T-helper 1 cell treated with Interleukin-12 subunit alpha and Interleukin-12 subunit beta and Interleukin-4 antibody, amounts not matched to agents 30 μg/mL and 1 μg/mL, for 36 hours (primary cell): ENCODE measurements around the gene TTLL5.
A peak's percentile ranks its signal among the peaks of the same experiment; 100 is the strongest.

ENCODE experiments used
- H3K27ac Mint-ChIP-seq: one replicate; pipeline ENCODE4 v1.8.0; 2021; ENCODE audit warnings: mild to moderate bottlenecking, mixed read lengths
- H3K27me3 Mint-ChIP-seq: one replicate; pipeline ENCODE4 v1.8.0; 2021; ENCODE audit warnings: low read depth, mixed read lengths
- H3K36me3 Mint-ChIP-seq: one replicate; pipeline ENCODE4 v1.8.0; 2021; ENCODE audit warnings: low read depth, mixed read lengths
- H3K4me1 Mint-ChIP-seq: one replicate; pipeline ENCODE4 v1.8.0; 2021; ENCODE audit warnings: low read depth, mixed read lengths
- H3K4me3 Mint-ChIP-seq: one replicate; pipeline ENCODE4 v1.8.0; 2021; ENCODE audit warnings: mild to moderate bottlenecking, moderate library complexity, mixed read lengths
- H3K9me3 Mint-ChIP-seq: one replicate; pipeline ENCODE4 v1.8.0; 2021; ENCODE audit warnings: mixed read lengths

TTLL5 gene

DNA sequence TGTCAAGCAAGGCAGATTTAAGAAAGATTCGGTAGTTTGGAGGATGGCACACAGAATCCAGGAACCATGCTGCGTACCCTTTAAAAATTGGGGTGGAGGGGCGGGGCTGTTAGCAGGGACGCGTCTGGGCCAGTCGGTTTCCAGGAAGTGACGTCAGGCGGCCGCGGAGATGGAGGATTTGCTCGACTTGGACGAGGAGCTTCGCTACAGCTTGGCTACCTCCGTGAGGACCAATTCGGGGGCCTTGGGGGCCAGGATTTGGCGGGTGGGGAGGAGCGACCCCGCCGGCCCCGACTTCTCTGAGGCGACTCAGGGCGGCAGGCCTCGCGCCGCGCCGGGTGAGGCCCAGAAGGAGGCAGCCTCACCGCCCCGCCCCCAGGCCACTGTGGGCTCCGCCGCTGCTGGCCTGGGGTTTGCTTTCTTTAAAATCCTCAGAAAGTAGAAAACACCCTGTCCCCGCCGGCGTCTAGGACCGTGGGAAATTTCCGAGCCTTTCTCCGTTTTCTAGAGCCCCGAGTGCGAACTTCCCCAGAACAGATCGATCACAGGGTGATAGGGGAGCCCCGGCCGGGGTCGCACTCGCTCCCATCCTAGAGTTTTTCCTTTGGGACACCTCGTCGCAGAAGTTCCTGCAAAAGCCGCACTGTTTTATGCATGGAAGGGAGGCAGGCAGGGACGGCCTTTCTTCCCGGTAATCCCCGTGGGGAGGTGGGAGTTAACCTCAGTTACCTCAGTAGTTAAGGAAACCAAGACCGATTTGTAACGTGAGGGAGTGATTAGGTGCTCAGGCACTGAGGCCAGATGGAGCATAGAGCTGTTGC, 324.8 kb downstream of the TTLL5 start, which contains the start of gene IFT43:
Gene IFT43, plus strand, starts transcription at position 146 of the 821 bp plus-strand sequence. Its CDS starts 24 bp downstream, at position 170.
- peak within 1 kb of the TSS; percentile 83 for H3K27ac Mint-ChIP-seq
- H3K36me3 Mint-ChIP-seq: no peaks in the 10 kb centered on the region
- H3K4me1 Mint-ChIP-seq: peaks cover 24% of the 10 kb centered on the region
- peak within 1 kb of the TSS; percentile 90 for H3K4me3 Mint-ChIP-seq
- H3K27me3 Mint-ChIP-seq: peaks cover 20% of the 10 kb centered on the region
- no peaks in the 10 kb centered on the region for H3K9me3 Mint-ChIP-seq

DNA sequence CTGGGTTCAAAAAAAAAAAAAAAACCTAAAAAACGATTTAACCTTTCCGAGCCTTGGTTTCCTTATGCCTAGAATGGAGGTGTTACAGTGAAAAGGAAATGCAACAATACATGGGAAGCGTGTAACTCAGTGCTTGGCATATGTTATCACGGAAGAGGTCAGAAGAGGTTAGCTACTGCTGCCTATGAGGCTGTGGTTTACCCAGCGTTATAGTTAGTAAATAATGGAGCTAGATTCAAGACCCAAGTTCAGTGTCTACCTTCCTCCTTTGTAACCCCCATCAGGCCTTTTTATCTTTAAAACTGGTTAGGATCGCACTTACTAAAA, 325.4 kb downstream of the TTLL5 start:
- Mint-ChIP-seq H3K9me3 (no peaks in the 10 kb centered on the region), H3K27ac (peak overlapping the region; percentile 15), H3K4me1 (peaks cover 20% of the 10 kb centered on the region), H3K36me3 (no peaks in the 10 kb centered on the region), H3K4me3 (peak overlapping the region; percentile 90), H3K27me3 (peaks cover 20% of the 10 kb centered on the region)

DNA sequence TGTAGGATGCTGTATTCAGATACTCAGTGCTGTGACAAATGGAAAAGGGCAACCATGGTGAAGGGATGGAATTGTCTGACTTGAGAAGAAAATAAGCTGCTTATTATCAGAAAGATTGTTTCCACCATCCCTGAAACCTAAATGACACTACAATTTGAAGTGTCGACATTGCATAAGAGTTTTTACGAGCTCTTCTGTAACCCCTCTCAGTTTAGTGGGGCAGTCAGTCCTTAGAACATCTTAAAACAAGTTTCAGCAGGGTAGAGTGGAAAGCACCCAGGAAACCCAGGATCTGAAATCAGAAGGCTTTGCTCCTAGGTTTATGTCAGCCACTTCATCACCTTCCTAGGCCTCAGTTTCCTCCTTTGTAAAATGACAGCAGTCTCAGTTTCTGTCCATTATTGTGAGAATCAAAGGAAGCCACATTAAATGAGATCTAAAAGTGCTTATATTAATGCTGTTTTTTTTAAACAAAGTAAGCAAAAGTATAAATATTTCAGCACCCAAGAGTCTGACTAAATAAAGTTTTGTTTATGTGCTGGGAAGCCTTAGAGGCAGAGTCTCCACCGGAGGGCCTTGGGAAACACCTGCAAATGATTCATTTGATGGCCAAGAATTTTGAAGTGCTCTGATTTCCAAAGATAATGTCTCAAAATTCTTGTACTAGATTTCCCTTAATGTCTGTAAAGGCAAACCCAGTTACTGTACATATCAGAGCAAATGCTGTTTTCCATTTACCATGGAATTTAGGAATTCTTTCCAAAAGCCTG, 326.3 kb downstream of the TTLL5 start:
- no peaks in the 10 kb centered on the region for H3K9me3 Mint-ChIP-seq
- H3K36me3 Mint-ChIP-seq: no peaks in the 10 kb centered on the region
- H3K27me3 Mint-ChIP-seq: peaks cover 20% of the 10 kb centered on the region
- no peak overlapping the region for H3K27ac Mint-ChIP-seq
- no peak overlapping the region for H3K4me3 Mint-ChIP-seq
- peaks cover 14% of the 10 kb centered on the region for H3K4me1 Mint-ChIP-seq

DNA sequence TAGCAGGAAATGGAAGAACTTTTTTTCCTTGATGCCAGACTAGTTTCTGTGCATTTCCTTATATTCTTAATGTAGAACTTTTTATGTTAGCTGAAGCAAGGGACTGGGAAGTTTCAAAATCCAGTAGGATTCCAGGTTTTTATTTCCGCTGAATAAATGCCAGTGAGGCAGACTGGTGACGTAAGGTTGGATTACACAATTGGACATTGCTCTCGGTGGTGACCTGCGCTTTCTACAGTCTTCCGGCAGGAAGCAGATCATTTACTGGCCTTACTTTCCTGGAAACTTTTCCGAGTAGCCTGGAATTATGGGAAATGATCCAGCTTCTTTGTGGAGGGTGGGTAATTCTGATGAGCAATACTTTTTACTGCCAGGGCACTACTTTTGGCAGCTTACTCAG, 328.1 kb downstream of the TTLL5 start:
- Mint-ChIP-seq H3K27me3 (peaks cover 7% of the 10 kb centered on the region), H3K27ac (no peak overlapping the region), H3K4me3 (no peak overlapping the region), H3K4me1 (peaks cover 14% of the 10 kb centered on the region), H3K9me3 (no peaks in the 10 kb centered on the region), H3K36me3 (no peaks in the 10 kb centered on the region)

DNA sequence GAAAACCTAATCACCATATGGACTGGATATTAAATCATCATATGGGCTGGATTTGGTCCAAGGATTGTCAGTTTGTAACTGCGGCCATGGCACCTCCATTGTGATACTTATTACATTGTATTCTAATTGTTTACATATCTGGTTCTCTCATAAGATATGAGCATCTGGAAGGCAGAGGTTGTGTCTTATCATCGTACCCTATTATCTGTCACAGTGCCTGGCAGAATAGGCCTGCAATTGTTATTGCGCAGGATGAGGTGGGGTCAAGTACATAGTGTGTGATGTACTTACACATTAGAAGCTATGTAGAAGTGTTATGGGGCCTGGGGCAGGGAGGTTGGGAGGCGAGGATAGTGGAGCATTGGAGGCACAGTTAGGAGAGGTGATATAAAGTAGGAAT, 329.3 kb downstream of the TTLL5 start:
- no peaks in the 10 kb centered on the region for H3K9me3 Mint-ChIP-seq
- peaks cover 13% of the 10 kb centered on the region for H3K4me1 Mint-ChIP-seq
- H3K4me3 Mint-ChIP-seq: no peak overlapping the region
- H3K27me3 Mint-ChIP-seq: no peaks in the 10 kb centered on the region
- H3K27ac Mint-ChIP-seq: no peak overlapping the region
- no peaks in the 10 kb centered on the region for H3K36me3 Mint-ChIP-seq

DNA sequence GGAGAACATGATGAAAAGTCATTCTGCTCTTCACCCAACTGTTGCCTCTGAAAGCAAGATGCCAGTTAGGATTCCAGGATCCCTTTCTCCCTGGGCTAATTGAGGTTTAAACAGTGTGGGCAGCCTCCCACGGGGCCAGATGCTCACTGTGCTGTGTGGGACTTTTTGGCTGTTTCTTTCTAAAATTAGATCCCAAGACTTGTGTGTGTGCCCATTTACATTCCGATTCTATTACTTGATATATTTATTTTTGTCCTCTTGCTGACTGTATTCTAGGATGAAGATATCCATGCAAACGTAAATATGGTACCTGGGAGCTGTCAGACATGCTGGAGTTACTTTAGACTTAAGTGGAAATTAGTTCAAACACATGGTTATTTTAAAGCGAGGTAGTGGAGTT, 330.7 kb downstream of the TTLL5 start:
- Mint-ChIP-seq H3K36me3 (no peaks in the 10 kb centered on the region), H3K4me1 (peaks cover 3% of the 10 kb centered on the region), H3K4me3 (no peak overlapping the region), H3K27me3 (no peaks in the 10 kb centered on the region), H3K27ac (no peak overlapping the region), H3K9me3 (no peaks in the 10 kb centered on the region)

DNA sequence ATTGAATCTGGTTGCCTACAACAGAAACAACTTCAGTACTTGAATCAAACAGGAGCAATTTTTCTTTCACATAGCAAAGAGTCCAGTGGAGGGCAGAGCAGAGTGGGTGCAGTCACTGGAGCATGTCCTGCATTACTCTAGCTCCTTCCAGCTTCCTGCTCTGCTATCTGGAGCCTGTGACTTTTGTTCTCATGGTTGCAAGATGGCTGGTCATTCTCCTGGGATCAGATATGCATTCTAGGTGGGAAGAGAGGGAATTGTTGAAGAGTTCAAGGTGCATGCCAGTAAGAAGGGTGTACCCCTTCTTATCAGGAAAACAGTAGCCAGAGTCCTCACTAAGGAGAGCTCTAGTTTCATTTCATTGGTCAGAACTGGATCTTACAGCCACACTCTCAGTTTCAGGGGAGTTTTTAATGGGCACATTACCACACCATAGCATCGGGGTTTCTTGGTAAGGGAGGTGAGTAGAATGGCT, 332.6 kb downstream of the TTLL5 start:
- Mint-ChIP-seq H3K4me1 (no peaks in the 10 kb centered on the region), H3K9me3 (no peaks in the 10 kb centered on the region), H3K4me3 (no peak overlapping the region), H3K36me3 (no peaks in the 10 kb centered on the region), H3K27me3 (no peaks in the 10 kb centered on the region), H3K27ac (no peak overlapping the region)

DNA sequence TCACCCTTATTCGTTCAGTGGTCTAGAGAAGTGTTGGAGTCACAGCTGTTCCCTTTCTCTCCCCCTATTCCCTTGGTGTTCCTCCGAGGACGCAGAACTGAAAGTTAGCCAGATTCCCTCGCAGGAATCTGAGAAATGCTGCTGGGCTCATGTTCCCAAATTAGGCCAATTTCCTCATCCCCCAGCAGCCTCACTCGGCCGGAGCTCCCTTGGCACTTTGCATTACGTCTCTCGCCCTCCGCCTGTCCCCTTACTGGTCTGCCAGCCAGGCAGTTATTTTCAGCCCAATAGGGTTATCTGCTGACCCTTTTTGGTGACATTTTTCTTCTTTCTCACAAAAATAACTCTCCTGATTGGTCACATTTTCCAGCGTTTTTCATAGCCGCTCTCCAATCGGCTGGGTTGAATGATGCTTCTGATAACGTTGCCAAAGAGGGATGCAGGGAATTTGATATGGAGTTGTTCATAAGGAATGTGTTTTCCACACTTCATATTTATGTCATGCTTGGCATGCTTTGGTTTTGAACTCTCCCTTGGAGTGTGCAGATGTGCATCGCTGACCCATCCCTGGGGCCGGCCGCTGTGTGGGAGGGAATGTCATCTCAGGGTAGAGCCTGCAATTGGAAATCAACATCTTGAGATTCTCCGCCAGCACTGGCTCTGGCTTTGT, 334.5 kb downstream of the TTLL5 start:
- H3K27me3 Mint-ChIP-seq: no peaks in the 10 kb centered on the region

DNA sequence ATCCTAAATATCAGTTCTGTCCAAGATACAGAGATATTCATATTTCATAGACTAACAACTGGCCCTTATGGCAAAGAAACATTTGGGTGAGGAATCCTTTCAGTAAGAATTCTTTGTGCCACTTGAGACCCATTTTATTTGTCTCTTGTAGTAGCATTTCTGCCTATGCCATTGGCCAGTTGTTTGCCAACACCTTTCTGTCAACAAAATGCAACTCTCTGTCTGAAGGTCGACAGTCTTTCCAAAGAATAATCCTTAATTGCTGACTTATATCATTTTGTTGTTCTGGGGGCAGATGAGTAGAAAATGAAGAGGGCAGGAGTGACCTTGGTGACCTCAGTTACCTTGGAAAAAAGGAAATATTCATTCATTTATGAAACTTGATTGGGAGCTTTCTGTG, 335.4 kb downstream of the TTLL5 start:
- Mint-ChIP-seq H3K27ac (no peak overlapping the region), H3K36me3 (no peaks in the 10 kb centered on the region), H3K27me3 (no peaks in the 10 kb centered on the region), H3K4me1 (no peaks in the 10 kb centered on the region), H3K4me3 (no peak overlapping the region), H3K9me3 (no peaks in the 10 kb centered on the region)

More for the DNA sequence above, 334.5 kb downstream of the TTLL5 start:
- Mint-ChIP-seq H3K9me3 (no peaks in the 10 kb centered on the region), H3K27ac (no peak overlapping the region), H3K4me3 (no peak overlapping the region), H3K4me1 (no peaks in the 10 kb centered on the region), H3K36me3 (no peaks in the 10 kb centered on the region)

DNA sequence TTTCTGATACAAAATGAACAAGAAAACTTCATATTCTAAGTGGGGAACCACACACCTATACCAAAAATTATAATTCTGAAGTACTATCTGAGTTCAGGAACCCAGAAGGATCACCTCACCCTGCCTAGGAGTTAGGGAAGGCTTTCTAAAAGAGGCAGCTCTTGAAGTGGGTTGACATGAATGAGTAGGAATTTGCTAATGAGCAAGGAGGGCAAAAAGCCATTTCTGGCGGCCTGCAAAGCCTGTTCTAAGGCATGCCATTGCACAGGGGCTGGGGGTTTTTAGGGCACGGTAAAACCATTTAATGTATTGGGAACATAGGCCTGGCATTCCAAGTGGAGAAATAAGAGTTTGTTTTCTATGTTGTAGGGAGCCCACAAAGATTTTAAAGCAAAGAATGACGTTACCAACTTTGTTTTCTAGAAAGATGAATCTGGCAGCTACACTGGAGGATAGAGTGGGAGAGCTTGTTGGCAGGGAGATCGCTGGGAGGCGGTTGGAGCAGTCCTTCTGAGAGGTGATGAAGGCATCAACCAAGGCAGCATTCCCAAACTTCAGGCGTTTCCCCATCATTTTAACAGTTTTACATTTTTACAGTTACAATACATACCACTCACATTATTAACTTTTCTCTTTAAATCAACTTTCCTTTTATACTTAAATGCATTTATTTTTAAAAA, 338.6 kb downstream of the TTLL5 start:
- Mint-ChIP-seq H3K4me1 (no peaks in the 10 kb centered on the region), H3K27me3 (no peaks in the 10 kb centered on the region), H3K36me3 (peaks cover 1% of the 10 kb centered on the region), H3K27ac (no peak overlapping the region), H3K9me3 (peaks cover 3% of the 10 kb centered on the region), H3K4me3 (no peak overlapping the region)

DNA sequence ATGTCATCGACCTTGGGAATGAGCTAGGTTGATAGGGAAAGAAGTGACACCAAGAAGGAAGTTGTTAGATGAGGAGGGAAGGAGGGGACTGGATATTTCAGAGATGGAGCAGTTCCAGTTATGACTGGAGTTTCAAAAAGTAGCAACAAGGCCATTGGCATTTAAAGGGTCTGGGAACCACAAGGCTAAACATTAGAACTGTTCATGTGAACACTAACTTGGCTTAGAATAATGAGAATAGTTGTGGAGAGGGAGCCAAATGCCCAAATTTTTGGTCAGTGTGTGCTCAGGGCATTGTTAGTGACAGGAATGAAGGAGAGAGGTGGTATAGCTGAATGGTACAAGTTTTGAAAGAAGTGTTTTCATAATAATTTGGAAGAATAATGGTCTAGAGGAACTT, 341.3 kb downstream of the TTLL5 start:
- peaks cover 10% of the 10 kb centered on the region for H3K9me3 Mint-ChIP-seq
- no peak overlapping the region for H3K4me3 Mint-ChIP-seq
- peaks cover 3% of the 10 kb centered on the region for H3K36me3 Mint-ChIP-seq
- H3K27me3 Mint-ChIP-seq: no peaks in the 10 kb centered on the region
- no peaks in the 10 kb centered on the region for H3K4me1 Mint-ChIP-seq
- H3K27ac Mint-ChIP-seq: no peak overlapping the region
